GM18498 (cell line): ENCODE data around the gene JARID2.

Experiments used
- ATAC-seq: cut with Tn5 transposase; IDR thresholded peaks from one replicate; pipeline ENCODE4 v1.9.1; 2021; ENCODE audit warnings: mild to moderate bottlenecking, moderate library complexity; ENCODE audit not compliant: unreplicated experiment

JARID2 gene

DNA sequence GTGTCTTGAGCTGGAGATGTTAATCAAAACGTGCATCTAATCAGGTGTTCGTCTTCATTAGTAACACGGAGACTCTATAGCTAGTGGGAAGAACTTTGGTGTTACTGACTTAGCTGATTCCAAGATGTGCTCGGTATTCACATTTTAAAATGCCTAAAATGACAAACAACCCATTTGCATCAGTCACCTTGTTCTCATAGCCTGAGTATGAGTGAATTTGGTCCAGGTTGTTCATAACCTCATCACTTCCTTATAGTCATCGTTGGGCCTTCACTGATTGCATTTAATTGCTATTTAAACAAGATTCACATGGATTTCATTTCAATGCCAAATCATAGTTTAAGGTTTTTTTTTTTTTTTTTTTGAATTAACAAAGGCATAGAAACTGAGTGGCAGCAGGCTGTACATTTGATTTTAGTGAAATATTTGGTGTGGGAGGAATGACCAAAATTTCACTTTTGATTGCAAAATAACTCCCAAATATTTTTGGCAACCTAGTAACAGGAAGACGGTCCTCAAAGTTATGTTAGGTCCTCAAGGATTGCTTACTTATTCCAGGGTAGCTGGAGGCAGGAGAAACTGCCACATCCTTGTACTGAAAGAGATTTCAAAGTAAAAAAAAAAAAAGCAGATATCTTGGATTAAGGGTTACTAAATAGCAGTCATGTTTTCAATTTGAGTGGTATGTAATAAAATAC lies 104.7 kb downstream of the JARID2 start:
- no peak for ATAC-seq

DNA sequence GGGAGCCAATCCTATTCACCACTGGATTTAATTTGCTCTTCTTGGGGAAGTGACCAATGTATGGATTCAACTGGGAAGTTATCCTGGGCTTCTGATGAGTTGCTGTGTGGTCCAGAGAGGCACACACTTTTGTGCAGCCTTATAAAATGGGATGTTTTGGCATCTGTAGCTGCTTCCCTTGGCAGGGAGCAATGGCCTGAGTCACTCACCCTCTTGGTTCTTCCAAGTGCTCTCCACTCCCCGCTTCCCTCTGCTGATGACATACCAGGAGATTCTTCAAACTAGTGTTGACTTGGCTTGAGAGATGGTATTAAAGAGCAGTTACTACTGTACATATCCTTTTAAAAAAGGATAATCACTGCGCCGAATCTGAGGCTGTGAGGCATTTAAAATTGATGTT lies 105.8 kb downstream of the JARID2 start:
- ATAC-seq, result no peak

DNA sequence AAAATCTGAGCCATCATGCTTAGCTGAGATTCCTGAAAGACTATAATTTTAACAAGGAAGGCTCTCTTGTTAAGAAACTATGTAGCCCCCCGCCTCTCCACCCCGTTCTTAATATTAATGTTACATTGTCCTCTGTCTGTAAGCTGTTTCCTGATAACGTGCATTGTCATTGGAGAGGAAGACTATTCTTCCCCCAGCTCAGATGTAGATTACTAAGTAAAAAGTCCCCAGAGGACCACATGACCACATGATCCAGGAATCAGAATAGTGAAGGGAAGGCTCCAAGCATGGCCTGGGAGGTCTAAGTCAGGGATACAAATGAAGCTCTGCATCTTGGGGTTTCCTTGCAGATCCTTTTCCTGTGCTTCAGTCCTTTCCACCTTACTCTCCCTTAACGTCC lies 106.4 kb downstream of the JARID2 start:
- ATAC-seq, result no peak

DNA sequence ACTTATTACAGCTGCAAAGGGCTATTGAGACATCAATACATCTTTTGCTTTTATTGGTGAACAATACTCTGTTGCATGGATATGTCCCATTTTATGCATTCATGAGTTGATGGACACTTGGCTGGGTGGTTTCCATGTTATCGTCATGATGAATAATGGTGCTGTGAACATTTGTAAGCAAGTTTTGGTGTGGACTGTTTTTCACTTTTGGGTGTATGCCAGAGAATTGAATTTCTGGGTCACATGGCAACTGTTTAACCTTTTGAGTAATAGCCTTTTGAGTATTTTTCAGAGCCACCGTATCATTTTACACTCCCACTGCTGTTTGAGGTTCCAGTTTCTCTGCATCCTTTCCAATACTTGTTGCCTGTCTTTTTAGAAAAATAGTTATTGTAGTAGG lies 107.0 kb downstream of the JARID2 start:
- ATAC-seq, result no peak

DNA sequence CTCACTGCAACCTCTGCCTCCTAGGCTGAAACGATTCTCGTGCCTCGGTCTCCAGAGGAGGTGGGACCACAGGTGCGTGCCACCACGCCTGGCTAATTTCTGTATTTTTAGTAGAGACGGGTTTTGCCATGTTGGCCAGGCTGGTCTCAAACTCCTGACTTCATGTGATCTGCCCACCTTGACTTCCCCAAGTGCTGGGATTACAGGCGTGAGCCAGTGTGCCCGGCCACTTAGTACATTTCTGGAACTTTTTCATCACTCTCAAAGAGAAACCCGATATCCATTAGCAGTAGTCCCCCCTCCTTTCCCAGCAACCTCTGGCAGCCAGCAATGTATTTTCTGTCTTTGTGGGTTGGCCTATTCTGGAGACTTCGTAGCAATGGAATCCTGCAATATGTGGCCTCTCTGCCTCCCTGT lies 109.8 kb downstream of the JARID2 start:
- ATAC-seq, result no peak

DNA sequence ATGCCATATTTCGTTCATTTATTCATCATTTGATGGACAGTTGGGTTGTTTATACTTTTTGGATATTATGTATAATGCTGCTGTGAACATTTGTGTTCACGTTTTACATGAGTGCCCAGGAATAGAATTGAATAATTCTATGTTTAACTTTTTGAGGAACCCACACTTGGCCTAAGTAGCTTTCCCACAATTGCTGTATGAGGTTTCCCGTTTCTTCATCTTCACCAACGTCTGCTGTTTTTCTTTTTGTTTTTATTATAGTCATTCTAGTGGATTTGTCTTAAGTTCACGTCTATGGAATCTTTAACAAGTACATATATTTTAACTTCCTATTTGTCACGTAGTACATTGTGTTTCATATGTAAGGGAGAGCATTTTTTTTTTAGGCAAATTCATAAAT lies 110.3 kb downstream of the JARID2 start:
- no peak for ATAC-seq

DNA sequence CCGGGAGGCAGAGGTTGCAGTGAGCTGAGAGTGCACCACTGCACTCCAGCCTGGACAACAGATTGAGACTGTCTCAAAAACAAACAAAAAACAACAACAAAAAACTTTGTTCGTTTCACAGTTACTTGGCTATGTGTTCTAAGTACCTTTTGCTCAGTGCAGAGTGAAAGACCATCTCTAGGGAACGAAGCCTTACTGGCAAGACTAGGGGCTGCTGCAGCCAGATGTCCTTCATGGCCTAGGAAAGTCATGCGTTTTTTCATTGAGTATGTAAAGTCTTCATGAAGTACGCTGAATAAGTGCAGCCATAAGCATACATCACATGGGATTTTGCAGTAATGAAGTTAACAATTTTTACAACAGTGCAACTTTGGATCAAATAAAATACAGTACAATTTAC lies 111.1 kb downstream of the JARID2 start:
- ATAC-seq, result no peak

DNA sequence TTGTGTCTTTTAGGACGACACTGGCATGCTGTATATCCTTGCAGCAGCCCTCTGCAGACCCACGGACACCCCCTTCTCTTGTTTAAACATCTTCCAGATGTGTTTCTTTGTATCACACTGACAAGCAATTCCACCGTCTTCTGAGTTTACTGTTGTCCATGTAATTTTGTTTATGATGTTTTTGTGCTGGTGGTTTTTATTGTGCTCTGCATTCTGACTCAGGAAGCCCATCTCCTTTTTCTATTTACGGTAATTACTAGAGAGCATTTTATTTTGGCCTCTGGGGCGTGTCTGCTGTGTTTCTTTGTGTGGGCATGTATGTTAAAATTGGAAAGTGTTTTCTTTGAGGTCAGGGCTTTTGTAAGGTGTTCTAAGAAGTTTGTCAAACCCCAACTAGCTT lies 111.9 kb downstream of the JARID2 start:
- no peak for ATAC-seq

DNA sequence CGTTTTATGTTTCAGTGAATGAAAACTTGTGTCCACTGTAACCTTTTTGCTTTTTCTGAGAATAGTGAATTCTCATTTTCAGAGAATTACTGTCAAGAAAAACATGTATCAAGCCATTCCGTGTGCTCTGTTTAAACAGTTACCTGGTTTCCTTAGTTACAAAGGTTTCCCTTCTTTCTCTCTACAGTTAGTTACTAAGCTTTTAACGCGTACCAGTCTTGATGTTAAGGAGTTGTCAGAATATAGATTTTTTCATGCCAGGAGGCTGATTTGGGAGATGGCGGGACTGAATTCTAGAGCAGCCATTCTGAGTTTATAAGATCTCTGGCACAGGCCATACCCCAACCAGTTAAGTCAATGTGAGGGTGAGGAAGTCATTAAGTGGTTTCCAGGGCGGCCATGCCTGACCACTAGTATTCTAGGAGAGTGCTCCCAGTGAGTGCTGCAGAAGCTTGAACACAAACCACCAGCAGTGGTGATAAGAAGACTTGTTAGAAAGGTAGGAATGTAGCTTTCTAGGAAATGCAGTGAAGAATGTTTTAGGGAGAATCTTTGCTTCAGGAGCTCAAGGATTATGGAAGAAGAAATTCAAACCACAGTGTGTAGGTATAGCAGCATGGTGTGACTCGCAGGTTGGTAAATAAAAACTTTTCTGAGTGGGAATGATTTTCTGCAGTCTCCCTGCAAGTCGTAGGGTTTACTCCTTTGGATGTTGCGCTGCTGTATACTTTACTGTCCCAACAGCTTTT lies 112.9 kb downstream of the JARID2 start:
- peak; percentile 42 for ATAC-seq

DNA sequence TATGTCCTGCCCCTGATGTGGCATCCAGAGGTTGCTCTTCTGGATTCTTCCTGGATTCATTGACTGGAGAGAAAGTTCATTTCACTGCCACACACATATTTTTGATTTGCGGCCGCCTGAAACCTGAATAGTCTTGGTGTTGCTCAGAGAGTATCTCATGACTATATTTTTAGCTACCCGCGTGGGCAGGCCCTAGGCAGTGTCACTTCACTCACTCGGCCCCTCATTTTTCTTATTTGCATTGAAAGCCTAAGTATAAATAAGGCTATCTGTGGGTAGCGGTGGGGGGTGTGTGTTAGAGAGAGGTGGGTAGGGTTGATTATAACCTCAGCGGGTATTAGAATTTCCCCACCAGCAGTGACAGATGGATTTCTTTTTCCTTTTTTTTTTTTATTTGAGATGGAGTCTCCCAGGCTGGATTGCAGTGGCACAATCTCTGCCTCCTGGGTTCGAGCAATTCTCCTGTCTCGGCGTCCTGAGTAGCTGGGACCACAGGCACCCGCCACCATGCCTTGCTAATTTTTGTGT lies 113.5 kb downstream of the JARID2 start:
- ATAC-seq, result peak; percentile 79

DNA sequence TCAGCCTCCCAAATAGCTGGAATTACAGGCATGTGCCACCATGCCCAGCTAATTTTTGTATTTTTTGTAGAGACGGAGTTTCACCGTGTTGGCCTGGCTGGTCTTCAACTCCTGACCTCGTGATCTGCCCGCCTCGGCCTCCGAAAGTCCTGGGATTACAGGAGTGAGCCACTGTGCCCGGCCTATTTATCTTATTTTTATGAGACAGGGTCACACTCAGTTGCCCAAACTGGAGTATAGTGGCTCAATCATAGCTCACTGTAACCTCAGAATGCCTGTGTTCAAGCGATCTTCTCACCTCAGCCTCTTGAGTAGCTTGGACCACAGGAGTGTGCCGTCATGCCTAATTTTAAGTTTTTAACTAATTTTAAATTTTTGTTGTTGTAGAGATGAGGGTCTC lies 114.4 kb downstream of the JARID2 start:
- ATAC-seq, result no peak

DNA sequence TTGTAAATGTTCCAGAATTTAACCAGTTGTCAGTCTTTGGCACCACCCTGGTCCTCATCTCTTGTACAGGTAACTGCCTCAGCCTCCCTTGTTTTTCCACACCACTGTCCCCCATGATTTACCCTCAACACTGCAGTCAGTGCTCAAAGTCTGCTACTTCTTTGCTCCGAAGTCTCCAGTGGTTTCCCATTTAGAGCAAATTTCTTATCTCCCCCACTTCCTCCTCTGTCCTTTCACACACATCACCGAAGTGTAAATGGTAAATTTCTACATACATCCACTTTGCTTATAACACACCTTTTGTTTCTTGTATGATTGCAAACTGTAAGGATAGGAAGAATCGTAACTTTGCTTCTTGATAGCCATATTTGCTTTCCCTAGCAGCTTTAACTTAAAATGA lies 115.3 kb downstream of the JARID2 start:
- ATAC-seq, result no peak

DNA sequence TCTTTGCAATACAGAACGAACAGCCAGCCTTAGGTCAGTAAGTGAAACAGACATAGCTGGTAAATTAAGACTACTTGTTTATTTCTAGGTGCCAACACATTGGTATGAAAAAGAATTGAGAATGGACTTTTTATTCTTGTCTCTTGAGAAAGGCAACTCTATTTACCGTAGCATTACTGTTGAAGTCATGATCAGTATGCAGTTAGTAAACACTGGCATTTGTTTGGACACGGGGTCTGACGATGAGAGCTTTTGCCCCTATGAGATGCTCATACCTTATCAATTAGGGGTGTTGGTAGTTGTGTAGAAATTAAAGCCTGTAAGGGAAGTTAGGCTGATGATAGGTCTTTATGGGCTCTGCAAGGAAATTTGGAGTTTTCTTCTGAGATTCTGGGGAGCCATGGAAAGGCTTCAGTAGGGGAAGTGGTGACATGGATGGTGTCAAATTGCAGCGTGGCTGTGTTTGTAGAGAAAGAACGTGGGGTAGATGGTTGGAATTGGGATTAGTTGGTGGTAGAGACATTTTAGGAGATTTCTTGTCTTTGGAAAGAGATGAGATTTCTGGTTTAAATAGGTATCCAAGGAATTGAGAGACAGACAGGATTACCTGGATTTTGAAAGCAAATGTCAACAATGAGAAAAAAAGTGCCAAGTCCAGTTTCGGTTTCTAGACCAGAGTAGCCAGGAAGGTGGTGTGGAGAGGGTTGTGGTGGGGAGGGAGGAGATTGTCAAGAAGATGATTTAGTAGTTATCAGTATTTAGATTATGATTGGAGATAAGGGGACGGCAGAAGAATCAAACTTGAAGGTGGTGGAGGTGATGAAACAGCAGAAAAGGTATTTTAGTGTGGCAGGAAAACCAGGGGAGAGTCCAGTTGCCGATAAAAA lies 116.6 kb downstream of the JARID2 start:
- ATAC-seq, result no peak

DNA sequence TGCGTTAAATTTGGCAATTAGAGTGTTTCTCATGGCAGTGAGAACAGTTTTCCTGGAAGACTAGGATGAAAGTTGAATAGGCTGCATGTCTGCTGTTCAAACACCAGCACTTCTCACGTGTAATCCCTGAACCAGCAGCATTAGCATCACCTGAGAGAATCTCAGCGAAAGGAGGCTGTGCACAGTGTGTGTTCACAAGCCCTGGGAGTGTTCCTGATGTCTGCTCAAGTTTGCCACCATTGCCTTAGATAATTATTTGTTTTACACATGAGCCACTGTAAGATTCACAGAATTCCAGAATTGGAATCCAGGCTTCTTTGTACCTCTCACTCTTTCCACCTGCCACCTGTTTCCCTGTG lies 117.3 kb downstream of the JARID2 start:
- ATAC-seq, result no peak

DNA sequence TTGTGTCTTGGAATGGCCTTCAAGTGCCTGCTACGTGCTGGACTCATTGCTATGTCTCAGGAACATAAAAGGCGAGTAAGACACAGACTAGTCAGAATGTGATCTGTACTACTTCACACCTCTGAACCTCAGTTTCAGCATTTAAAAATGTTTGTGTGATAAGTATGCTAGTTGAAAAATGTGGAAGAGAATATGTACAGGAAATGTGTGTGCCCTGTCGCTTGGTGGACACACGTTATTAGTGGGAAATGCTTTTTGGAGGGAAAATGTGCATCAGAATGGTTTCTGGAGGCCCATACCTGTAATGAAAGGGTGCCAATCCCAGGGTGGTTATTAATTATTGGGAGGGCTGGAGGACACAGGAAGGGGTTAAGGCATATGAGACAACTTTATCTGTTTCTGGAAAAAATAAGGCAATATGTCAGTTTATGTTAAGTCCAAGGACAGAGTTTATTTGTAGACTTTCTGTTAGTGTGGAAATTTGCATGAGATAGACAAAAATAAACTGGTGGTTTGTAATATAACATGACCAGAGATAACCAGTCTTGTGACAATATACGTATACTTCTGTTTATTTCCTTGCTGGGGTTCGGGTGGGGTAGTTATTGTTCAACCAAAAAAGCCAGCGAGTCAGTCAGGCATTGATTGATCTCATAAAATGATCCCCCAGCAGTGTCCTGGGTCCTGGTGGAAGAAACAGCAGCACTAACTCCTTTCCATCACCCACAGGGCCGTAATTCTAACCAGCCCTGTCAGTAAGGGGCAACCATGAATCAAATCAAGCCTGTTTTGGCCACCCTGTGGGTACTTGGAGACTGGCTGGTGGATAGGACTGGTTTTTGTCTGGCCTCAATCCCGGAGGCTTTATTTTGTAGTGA lies 117.9 kb downstream of the JARID2 start:
- ATAC-seq, result peak; percentile 42

DNA sequence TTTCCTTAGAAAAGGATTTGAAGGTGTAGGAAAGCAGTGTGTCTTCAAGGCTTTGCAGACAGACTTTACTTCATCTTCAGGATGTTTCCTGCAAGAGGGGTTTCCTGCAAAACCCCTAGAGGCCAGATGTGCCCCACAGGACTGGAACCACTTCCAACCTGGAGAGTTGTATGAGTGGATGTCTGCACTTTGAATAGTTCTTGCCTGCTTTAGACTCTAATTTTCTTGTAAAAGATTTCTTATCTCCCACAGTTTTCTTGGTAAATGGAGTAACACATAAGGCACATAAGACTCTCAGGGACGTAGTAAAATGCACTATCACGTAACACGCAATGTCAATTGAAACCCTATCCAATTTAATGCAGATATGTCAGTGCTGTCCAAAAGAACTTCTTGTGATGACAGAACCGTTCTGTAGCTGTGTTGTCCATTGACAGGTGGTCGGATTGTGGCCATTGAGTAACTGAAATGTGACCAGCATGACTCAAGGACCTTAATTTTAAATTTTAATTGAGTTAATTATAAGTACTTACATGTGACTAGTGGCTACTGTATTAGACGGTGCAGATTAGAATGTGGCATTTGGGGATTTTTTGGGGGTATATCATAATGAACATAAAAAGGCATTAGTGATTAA lies 118.7 kb downstream of the JARID2 start:
- ATAC-seq, result no peak

DNA sequence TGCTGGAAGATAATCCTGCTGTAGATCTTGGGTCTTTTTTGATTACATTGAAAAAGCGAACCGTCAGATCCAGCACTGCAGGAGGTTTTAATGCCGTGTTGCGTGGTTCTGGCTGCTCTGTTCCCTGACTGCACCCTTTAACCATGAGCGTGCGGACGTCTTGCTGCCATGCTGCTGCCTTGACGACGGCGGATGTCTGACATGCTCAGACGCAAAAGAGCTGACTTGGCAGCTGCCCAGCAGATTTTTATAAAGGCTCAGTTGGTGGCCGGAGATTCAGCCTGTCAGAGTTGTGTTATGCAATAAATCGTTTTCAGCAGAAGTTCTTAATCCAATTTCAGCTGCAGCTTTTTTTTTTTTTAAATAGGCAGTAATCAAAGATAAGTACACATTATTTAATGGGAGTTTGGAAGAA lies 119.4 kb downstream of the JARID2 start:
- ATAC-seq, result no peak

DNA sequence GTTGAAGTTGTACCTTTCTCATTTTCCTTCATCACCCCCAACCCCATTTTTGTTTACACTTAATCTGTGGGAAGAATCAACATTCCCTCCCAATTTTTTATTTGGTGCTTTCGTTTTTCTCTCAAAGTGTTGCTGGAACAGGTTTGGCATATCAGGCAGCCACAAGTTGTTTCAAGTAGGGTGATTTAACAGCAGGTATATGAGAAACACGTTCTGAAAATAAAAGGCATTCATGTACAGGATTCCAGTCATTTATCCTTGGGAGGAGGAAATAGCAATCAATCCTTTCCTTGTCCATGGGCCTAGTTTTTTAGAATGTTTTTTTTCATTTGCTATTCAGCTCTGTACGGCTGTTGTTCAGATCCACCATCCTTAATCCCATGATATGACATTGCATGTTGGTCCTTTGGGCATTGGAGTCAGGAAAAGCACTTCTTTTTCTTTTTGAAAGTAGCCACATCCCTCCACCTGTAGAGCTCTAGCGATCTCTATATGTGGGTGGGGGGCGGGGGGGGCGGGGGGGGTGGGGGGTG lies 120.2 kb downstream of the JARID2 start:
- no peak for ATAC-seq

DNA sequence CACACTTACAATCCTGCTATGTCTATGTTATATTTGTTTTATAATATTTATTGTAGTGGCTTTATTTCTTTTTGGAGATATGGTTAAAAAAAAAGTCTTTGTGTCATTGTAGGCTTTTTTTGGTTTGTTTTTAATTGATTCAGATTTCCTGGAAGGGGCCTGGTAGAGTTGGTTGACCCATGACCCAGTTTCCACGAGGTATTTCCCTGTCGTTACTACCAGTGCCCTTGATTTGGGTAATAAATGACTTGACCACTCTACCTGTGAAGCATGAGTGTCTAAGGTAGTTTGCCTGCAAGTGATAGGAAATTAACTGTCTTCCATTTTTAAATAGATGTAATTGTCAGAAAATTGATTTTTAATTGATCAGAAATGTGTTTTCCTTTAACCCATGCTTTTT lies 121.0 kb downstream of the JARID2 start:
- no peak for ATAC-seq

DNA sequence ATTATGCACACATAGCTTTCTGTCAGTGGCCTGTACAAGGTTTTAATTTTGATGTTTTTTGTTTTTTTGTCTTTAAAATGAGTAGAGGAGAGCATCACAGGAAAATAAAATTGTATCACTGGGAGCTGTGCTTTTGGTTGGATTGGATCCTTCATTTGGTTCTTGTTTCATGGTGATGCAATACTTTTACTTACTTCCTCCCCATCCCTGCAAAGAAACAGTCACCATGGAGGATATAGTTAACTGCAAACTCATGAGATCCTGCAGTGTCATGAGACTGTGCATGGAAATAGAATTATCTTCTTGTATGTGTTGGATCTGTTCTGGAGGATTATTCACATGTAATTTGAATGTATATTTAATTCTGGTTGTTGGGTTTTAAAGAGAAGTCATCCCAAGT lies 122.3 kb downstream of the JARID2 start:
- ATAC-seq, result no peak
